HCT116 (cell line): ENCODE measurements around the gene MELTF. TPM values are rescaled to one million over a fixed set of nuclear protein-coding genes. Genes with fewer than 3 reads are reported as not detected.

ENCODE experiments used
- ATAC-seq: fragments of 200-7000 bp; cut with Tn5 transposase; 2 replicates; pipeline ENCODE4 v1.9.1; 2020; ENCODE audit warnings: mild to moderate bottlenecking, moderate library complexity
- BruUV-seq: library from RNA; stranded (reverse); fragments of 400-500 nt; replicated peaks from 2 replicates; lab custom pipeline; 2021; lab: Mats Ljungman, UMichigan
- CTCF ChIA-PET: fragments of 300-600 bp; sonication (Branson Sonifier 250); formaldehyde crosslinking; loops from one replicate; lab custom pipeline; 2021; ENCODE audit warnings: antibody characterized with exemption; lab: Charles Lee
- POLR2A ChIA-PET: fragments of 300-600, 350-600 bp; sonication (Branson Sonifier 250); formaldehyde crosslinking; loops from one replicate; lab custom pipeline; 2021; ENCODE audit warnings: antibody characterized with exemption; lab: Charles Lee
- RAD21 ChIA-PET, 2 experiments: fragments of 300-600 bp; sonication (Branson Sonifier 250); formaldehyde crosslinking; loops; one replicate each; lab custom pipeline; 2023; ENCODE audit warnings: low total read pairs in 2 of 2; ENCODE audit not compliant: uncharacterized antibody in 2 of 2, unreplicated experiment in 2 of 2, low non-redundant PET in 1 of 2; lab: Charles Lee
- DNase-seq: peaks from one replicate; pipeline ENCODE4 v3.0.0-alpha.2; 2010; ENCODE audit warnings: low read depth, low spot score
- H2AFZ ChIP-seq: fragments of 200-600 bp; shearing (Covaris generic), sonication (generic); 2 replicates; pipeline ENCODE4 v1.6.1; 2017; ENCODE audit warnings: low read depth, mixed run types, mixed read lengths, antibody characterized with exemption, low read length; ENCODE audit not compliant: poor library complexity, severe bottlenecking
- H3K27ac ChIP-seq: 2 replicates; pipeline ENCODE4 v1.5.1; 2012; ENCODE audit warnings: low read depth, low read length
- H3K27me3 ChIP-seq: fragments of 200-600 bp; sonication (generic); 2 replicates; pipeline ENCODE4 v1.6.1; 2016; ENCODE audit warnings: mixed run types, low read length, mixed read lengths; ENCODE audit not compliant: insufficient read depth
- H3K36me3 ChIP-seq, 2 experiments: fragments of 200-500 bp in 1 of 2; fragments of 200-600 bp in 1 of 2; sonication (Bioruptor generic) in 1 of 2; sonication (generic) in 1 of 2; 2 replicates each; pipeline versions ENCODE4 v1.5.1 to v1.6.1; 2014 to 2016; ENCODE audit warnings: low read length in 2 of 2, inconsistent platforms in 1 of 2, mixed read lengths in 1 of 2, mixed run types in 1 of 2; ENCODE audit not compliant: insufficient read depth in 2 of 2, control insufficient read depth in 1 of 2
- H3K4me1 ChIP-seq, 2 experiments: fragments of 200-600 bp in 1 of 2; sonication (generic) in 1 of 2; 2 replicates each; pipeline versions ENCODE4 v1.5.1 to v1.6.1; 2012 to 2017; ENCODE audit warnings: low read length in 2 of 2, inconsistent platforms in 1 of 2, mild to moderate bottlenecking in 1 of 2, mixed read lengths in 1 of 2, mixed run types in 1 of 2, moderate library complexity in 1 of 2; ENCODE audit not compliant: insufficient read depth in 2 of 2, control insufficient read depth in 1 of 2
- H3K4me2 ChIP-seq: fragments of 200-600 bp; sonication (generic); 2 replicates; pipeline ENCODE4 v1.6.1; 2017; ENCODE audit warnings: mixed run types, low read length, mixed read lengths
- H3K4me3 ChIP-seq, 2 experiments: fragments of 200-600 bp in 1 of 2; sonication (generic) in 1 of 2; replicated peaks in 1 of 2; 2 replicates each; pipeline ENCODE4 v1.5.1; 2011 to 2016; ENCODE audit warnings: low read length in 2 of 2, control low read depth in 1 of 2, low read depth in 1 of 2, mild to moderate bottlenecking in 1 of 2, mixed read lengths in 1 of 2, mixed run types in 1 of 2
- H3K79me2 ChIP-seq: fragments of 200-600 bp; sonication (generic); 2 replicates; pipeline ENCODE4 v1.6.1; 2017; ENCODE audit warnings: mild to moderate bottlenecking, mixed run types, low read length, moderate library complexity, mixed read lengths; ENCODE audit not compliant: insufficient read depth
- H3K9ac ChIP-seq: fragments of 200-600 bp; sonication (generic); 2 replicates; pipeline ENCODE4 v1.6.1; 2016; ENCODE audit warnings: low read length, mixed read lengths
- H3K9me2 ChIP-seq: fragments of 200-600 bp; sonication (generic), shearing (Covaris generic); 2 replicates; pipeline ENCODE4 v1.6.1; 2017; ENCODE audit warnings: mixed run types, mild to moderate bottlenecking, moderate library complexity; ENCODE audit not compliant: insufficient read depth
- H3K9me3 ChIP-seq, 2 experiments: fragments of 200-500 bp in 1 of 2; fragments of 200-600 bp in 1 of 2; sonication (Bioruptor generic) in 1 of 2; sonication (generic) in 1 of 2; 2 replicates each; pipeline ENCODE4 v1.6.1; 2014 to 2017; ENCODE audit warnings: low read length in 2 of 2, mixed read lengths in 2 of 2, inconsistent platforms in 1 of 2, low read depth in 1 of 2, mild to moderate bottlenecking in 1 of 2, mixed run types in 1 of 2, moderate library complexity in 1 of 2; ENCODE audit not compliant: control insufficient read depth in 1 of 2, insufficient read depth in 1 of 2
- H4K20me1 ChIP-seq: fragments of 200-600 bp; sonication (generic), shearing (Covaris generic); 2 replicates; pipeline ENCODE4 v1.6.1; 2017; ENCODE audit warnings: mixed run types, mild to moderate bottlenecking, moderate library complexity; ENCODE audit not compliant: insufficient read depth
- CBX3 ChIP-seq: IDR thresholded peaks from 2 replicates; pipeline ENCODE4 v1.6.1; 2012; ENCODE audit warnings: low read depth
- JUND ChIP-seq: IDR thresholded peaks from 2 replicates; pipeline ENCODE4 v1.6.1; 2012
- SRF ChIP-seq: IDR thresholded peaks from 2 replicates; pipeline ENCODE4 v1.6.1; 2012; ENCODE audit warnings: low read depth
- ZFX ChIP-seq: fragments of 450-650 bp; IDR thresholded peaks from 2 replicates; pipeline ENCODE4 v1.6.1; 2017
- intact Hi-C: fragments of 100-400 bp; cut with micrococcal nuclease; formaldehyde crosslinking; loops from 2 replicates; pipeline ENCODE4 v1.10.0; 2022
- total RNA-seq: library from RNA; stranded (reverse); gene quantifications from one replicate; pipeline ENCODE4 v1.2.1, GENCODE V29; 2021; ENCODE audit not compliant: unreplicated experiment
- TF ChIP-seq, protein P1 (sequence below): IDR thresholded peaks from 2 replicates; pipeline ENCODE4 v1.6.1; 2012
- TF ChIP-seq, protein P2 (sequence below), 3 experiments: fragments of 200-600 bp in 1 of 3; sonication (generic) in 1 of 3; IDR thresholded peaks in 2 of 3; conservative IDR thresholded peaks in 1 of 3; 2 replicates each; pipeline ENCODE4 v1.5.1; 2012 to 2017; ENCODE audit warnings: low read depth in 2 of 3, low read length in 2 of 3, antibody characterized with exemption in 1 of 3, borderline replicate concordance in 1 of 3, control low read depth in 1 of 3, mild to moderate bottlenecking in 1 of 3, mixed read lengths in 1 of 3, mixed run types in 1 of 3, moderate library complexity in 1 of 3; ENCODE audit not compliant: insufficient read depth in 1 of 3

Gene MELTF
- total RNA-seq, 1 experiment from 2014 or later: 47.6 TPM

GRCh38 chr3:197028728-197029510 is 698 bp downstream of the MELTF start:
- Histone ChIP-seq H3K4me3 (peak overlapping the region; percentile 78 to 88), H2AFZ (no peak overlapping the region), H3K27me3 (no peaks in the 10 kb centered on the region), H4K20me1 (no peaks in the 10 kb centered on the region), H3K4me2 (peak overlapping the region; percentile 97), H3K9me2 (no peaks in the 10 kb centered on the region), H3K27ac (peak overlapping the region; percentile 90), H3K4me1 (peaks cover 25 to 40% of the 10 kb centered on the region in 2 experiments), H3K9ac (peak overlapping the region; percentile 99), H3K9me3 (no peaks in the 10 kb centered on the region), H3K36me3 (peaks cover 2 to 7% of the 10 kb centered on the region in 2 experiments; a peak in 3 of 4 replicates), H3K79me2 (peaks cover 26% of the 10 kb centered on the region)
- POLR2A ChIA-PET: interaction anchor here (0.9 to 1.6 kb wide), 3 partner anchors 13 to 500 kb away, joined by 3 to 5 read pairs (median 3); no protein-coding TSS in a partner anchor
- no peak for DNase-seq
- intact Hi-C loops: no loop called here
- TF ChIP-seq JUND (no peak), SRF (no peak), ZFX (peak; percentile 54; the same call in 1 of the 2 replicates), CBX3 (no peak)
- TF ChIP-seq, protein P1, sequence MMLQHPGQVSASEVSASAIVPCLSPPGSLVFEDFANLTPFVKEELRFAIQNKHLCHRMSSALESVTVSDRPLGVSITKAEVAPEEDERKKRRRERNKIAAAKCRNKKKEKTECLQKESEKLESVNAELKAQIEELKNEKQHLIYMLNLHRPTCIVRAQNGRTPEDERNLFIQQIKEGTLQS: no peak
- TF ChIP-seq, protein P2, sequence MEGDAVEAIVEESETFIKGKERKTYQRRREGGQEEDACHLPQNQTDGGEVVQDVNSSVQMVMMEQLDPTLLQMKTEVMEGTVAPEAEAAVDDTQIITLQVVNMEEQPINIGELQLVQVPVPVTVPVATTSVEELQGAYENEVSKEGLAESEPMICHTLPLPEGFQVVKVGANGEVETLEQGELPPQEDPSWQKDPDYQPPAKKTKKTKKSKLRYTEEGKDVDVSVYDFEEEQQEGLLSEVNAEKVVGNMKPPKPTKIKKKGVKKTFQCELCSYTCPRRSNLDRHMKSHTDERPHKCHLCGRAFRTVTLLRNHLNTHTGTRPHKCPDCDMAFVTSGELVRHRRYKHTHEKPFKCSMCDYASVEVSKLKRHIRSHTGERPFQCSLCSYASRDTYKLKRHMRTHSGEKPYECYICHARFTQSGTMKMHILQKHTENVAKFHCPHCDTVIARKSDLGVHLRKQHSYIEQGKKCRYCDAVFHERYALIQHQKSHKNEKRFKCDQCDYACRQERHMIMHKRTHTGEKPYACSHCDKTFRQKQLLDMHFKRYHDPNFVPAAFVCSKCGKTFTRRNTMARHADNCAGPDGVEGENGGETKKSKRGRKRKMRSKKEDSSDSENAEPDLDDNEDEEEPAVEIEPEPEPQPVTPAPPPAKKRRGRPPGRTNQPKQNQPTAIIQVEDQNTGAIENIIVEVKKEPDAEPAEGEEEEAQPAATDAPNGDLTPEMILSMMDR (IDR thresholded peaks at IDR 0.05 in 2 of 3, conservative IDR thresholded peaks at IDR 0.05 in 1 of 3; ENCODE audit: borderline replicate concordance in 1 of 3, insufficient read depth in 1 of 3, low read depth in 2 of 3, low read length in 2 of 3): no peak
- no TSS peak for BruUV-seq
- RAD21 ChIA-PET: no interaction called here
- ATAC-seq: peak; percentile 35
- CTCF ChIA-PET: interaction anchor here (0.7 to 2.2 kb wide), 5 partner anchors 8 to 19 kb away, joined by 3 to 9 read pairs (median 8); no protein-coding TSS in a partner anchor
